ENCODE measurements around the gene ITPR1.

- TF ChIP-seq, protein P1, sequence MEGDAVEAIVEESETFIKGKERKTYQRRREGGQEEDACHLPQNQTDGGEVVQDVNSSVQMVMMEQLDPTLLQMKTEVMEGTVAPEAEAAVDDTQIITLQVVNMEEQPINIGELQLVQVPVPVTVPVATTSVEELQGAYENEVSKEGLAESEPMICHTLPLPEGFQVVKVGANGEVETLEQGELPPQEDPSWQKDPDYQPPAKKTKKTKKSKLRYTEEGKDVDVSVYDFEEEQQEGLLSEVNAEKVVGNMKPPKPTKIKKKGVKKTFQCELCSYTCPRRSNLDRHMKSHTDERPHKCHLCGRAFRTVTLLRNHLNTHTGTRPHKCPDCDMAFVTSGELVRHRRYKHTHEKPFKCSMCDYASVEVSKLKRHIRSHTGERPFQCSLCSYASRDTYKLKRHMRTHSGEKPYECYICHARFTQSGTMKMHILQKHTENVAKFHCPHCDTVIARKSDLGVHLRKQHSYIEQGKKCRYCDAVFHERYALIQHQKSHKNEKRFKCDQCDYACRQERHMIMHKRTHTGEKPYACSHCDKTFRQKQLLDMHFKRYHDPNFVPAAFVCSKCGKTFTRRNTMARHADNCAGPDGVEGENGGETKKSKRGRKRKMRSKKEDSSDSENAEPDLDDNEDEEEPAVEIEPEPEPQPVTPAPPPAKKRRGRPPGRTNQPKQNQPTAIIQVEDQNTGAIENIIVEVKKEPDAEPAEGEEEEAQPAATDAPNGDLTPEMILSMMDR (IDR thresholded peaks at IDR 0.05), result no peak
- TF ChIP-seq POLR2AphosphoS5 (IDR thresholded peaks at IDR 0.05) (no peak), POLR2A (IDR thresholded peaks at IDR 0.05) (no peak)
Measured at GRCh38 chr3:4883011-4883410, 389.9 kb downstream of the ITPR1 start.
